Common myeloid progenitor, CD34-positive (primary cell): Measurements from ENCODE around the gene DCANP1.

Experiments used
- CTCF ChIA-PET: fragments of 350-600 bp; sonication (Branson Sonifier 250); formaldehyde crosslinking; loops from one replicate; lab custom pipeline; 2021; ENCODE audit warnings: antibody characterized with exemption; lab: Charles Lee
- POLR2A ChIA-PET: fragments of 350-600 bp; sonication (Branson Sonifier 250); formaldehyde crosslinking; loops from one replicate; lab custom pipeline; 2021; ENCODE audit warnings: antibody characterized with exemption; lab: Charles Lee
- DNase-seq, 3 donors: peaks; one replicate each; pipeline versions ENCODE4 v3.0.0 to v3.0.0-alpha.2; 2013
- H3K27ac ChIP-seq, 2 experiments: 1 replicate in 1 of 2; 2 replicates in 1 of 2; pipeline ENCODE4 v1.7.0; 2013; ENCODE audit warnings: inconsistent platforms in 2 of 2, low read length in 2 of 2, mild to moderate bottlenecking in 2 of 2, low read depth in 1 of 2, moderate library complexity in 1 of 2; ENCODE audit not compliant: severe bottlenecking in 2 of 2, insufficient read depth in 1 of 2, poor library complexity in 1 of 2
- H3K27me3 ChIP-seq, 5 experiments: replicated peaks in 2 of 5; 1 replicate in 3 of 5; 2 replicates in 2 of 5; pipeline versions ENCODE4 v1.6.1 to v1.7.0; 2013; ENCODE audit warnings: low read length in 4 of 5, mild to moderate bottlenecking in 2 of 5, moderate library complexity in 2 of 5, inconsistent platforms in 1 of 5; ENCODE audit not compliant: insufficient read depth in 5 of 5, control insufficient read depth in 4 of 5
- H3K36me3 ChIP-seq, 4 experiments: 1 replicate in 2 of 4; 2 replicates in 2 of 4; pipeline versions ENCODE4 v1.6.1 to v1.7.0; 2013; ENCODE audit warnings: low read length in 3 of 4, control low read depth in 1 of 4, mild to moderate bottlenecking in 1 of 4; ENCODE audit not compliant: control insufficient read depth in 4 of 4, insufficient read depth in 4 of 4
- H3K4me1 ChIP-seq, 4 experiments: 1 replicate in 3 of 4; 2 replicates in 1 of 4; pipeline versions ENCODE4 v1.6.1 to v1.7.1; 2013; ENCODE audit warnings: low read length in 3 of 4, mild to moderate bottlenecking in 3 of 4, control low read depth in 1 of 4, inconsistent platforms in 1 of 4, moderate library complexity in 1 of 4; ENCODE audit not compliant: control insufficient read depth in 4 of 4, insufficient read depth in 4 of 4; ENCODE audit errors: control extremely low read depth in 1 of 4
- H3K4me3 ChIP-seq, 7 experiments: 1 replicate in 4 of 7; 2 replicates in 3 of 7; pipeline versions ENCODE4 v1.5.1 to v1.7.0; 2013; ENCODE audit warnings: mild to moderate bottlenecking in 7 of 7, low read length in 6 of 7, moderate library complexity in 6 of 7, inconsistent platforms in 2 of 7, low read depth in 2 of 7, control low read depth in 1 of 7; ENCODE audit not compliant: insufficient read depth in 4 of 7, control insufficient read depth in 1 of 7; ENCODE audit errors: extremely low read depth in 1 of 7
- H3K9me3 ChIP-seq, 5 experiments: 1 replicate in 4 of 5; 2 replicates in 1 of 5; pipeline versions ENCODE4 v1.6.1 to v1.7.1; 2013; ENCODE audit warnings: low read length in 4 of 5, mild to moderate bottlenecking in 2 of 5, inconsistent platforms in 1 of 5, low read depth in 1 of 5, moderate library complexity in 1 of 5; ENCODE audit not compliant: control insufficient read depth in 4 of 5, insufficient read depth in 2 of 5; ENCODE audit errors: control extremely low read depth in 1 of 5
- whole genome bisulfite sequencing: methylation state at CpG from one replicate; pipeline ENCODE4 v1.1.5; 2013; ENCODE audit not compliant: insufficient coverage; 5-methylcytosine and 5-hydroxymethylcytosine counted together

The DCANP1 gene

DNA sequence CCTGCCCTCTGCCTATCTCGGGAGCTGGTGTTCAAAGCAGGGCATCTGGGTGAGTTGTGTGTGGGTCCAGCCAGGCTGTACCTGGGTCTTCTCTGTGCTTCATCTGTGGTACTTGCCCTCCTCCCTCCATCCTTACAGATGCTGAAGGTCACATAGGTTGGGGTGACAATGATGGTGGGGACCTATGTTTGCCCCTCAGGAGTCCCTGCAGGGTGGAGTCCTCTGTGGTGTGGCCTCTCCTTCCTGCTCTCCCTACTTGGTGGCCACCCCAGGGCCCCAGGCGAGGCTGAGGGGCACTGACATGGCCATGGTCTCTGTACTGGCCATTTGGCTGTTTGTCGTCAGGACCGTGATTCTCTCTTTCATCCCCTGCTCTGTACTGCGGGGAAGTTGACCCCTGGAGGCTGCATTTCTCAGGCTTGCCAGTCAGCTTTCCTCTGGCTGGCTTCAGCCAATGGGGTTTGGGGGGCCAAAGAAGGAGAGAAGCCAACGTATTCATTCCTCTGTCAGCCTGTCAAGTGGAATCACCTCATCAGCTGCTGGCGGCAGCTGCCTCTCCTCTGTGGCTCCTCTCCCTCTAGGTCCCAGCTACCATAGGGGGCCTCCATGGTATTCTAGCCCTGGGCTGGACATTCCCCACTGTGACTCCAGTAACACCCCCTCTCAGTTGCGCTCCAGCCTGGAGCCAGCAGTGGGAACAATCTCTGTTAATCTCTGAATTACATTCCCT lies 4.6 kb downstream of the DCANP1 start:
- 80% methylated on average over 7 of the region's 8 CpGs for WGBS
- Histone ChIP-seq H3K36me3 (no peaks in the 10 kb centered on the region), H3K4me3 (no peak overlapping the region), H3K27me3 (no peaks in the 10 kb centered on the region), H3K27ac (no peak overlapping the region), H3K4me1 (peaks cover 3 to 93% (median 66%) of the 10 kb centered on the region in 4 experiments), H3K9me3 (no peaks in the 10 kb centered on the region)
- CTCF ChIA-PET: interaction anchor here (0.8 to 17.8 kb wide), 5 partner anchors 11 to 108 kb away, joined by 3 to 307 read pairs (median 16); partner anchors contain the start of gene TIFAB
- DNase-seq: no peak
- POLR2A ChIA-PET: no interaction called here

DNA sequence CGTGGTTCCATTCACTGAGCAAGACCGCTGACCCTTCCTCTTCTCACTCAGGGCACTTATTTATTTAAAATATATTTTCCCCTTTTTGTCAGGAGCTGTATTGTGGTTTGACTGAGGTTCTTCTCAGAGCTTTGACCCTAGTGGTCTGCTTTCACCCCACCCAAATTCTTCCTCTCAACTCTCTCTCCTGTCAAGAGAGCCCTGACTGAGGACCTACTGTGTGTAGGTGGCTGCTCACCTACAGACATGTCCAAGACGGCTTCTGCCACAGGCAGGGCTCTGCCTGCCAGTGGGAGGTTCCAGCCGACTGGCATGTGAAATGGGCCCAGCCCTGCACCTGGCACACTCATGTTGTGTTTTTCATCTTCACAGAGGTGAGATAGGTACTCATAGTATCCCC lies 5.2 kb downstream of the DCANP1 start:
- no peaks in the 10 kb centered on the region for H3K9me3 ChIP-seq
- WGBS: 94% methylated on average over 2 of the region's 4 CpGs
- CTCF ChIA-PET: interaction anchor here (0.8 to 17.8 kb wide), 7 partner anchors 11 to 124 kb away, joined by 3 to 307 read pairs (median 6); partner anchors contain the start of gene TIFAB
- H3K27me3 ChIP-seq: no peaks in the 10 kb centered on the region
- peak overlapping the region; percentile 10 to 12 for H3K27ac ChIP-seq
- no peaks in the 10 kb centered on the region for H3K36me3 ChIP-seq
- no peak overlapping the region for H3K4me3 ChIP-seq
- POLR2A ChIA-PET: no interaction called here
- H3K4me1 ChIP-seq: peaks cover 3 to 95% (median 71%) of the 10 kb centered on the region in 4 experiments
- no peak for DNase-seq

DNA sequence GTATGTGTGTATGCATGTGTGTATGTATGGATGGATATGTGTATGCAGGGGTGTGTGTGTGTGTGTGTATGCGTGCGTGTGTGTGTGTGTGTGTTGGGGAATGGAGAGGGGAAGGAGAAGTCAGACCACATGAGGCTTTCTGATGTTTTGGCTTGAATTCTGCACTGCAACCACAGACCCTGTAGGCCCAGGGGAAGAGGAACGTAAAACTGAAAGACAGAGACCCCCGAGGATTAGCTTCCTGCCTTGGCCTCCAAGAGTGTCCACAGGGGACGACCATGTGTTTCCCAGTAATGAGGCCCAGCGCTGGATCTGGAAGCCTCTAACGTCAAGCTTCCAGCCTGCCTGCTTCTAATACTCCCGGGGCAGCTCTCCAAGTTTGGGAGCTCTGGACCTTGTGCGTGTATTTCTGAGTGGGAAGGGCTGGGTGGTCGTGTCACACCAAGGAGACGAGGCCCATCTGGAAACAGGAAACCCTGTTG lies 5.8 kb downstream of the DCANP1 start:
- no peaks in the 10 kb centered on the region for H3K27me3 ChIP-seq
- H3K27ac ChIP-seq: peak overlapping the region in 1 of 2 experiments; percentile 12
- H3K4me3 ChIP-seq: no peak overlapping the region
- WGBS: 25% methylated on average over 10 of the region's 11 CpGs
- H3K36me3 ChIP-seq: no peaks in the 10 kb centered on the region
- POLR2A ChIA-PET: interaction anchor here (0.5 to 0.7 kb wide), 2 partner anchors 81 to 101 kb away, joined by 3 to 5 read pairs; no protein-coding TSS in a partner anchor
- H3K9me3 ChIP-seq: no peaks in the 10 kb centered on the region
- peak; percentile 38 to 86 (median 81) for DNase-seq
- H3K4me1 ChIP-seq: peaks cover 5 to 95% (median 72%) of the 10 kb centered on the region in 4 experiments
- CTCF ChIA-PET: interaction anchor here (0.8 to 17.8 kb wide), 8 partner anchors 10 to 124 kb away, joined by 3 to 307 read pairs (median 6); partner anchors contain the start of gene TIFAB

DNA sequence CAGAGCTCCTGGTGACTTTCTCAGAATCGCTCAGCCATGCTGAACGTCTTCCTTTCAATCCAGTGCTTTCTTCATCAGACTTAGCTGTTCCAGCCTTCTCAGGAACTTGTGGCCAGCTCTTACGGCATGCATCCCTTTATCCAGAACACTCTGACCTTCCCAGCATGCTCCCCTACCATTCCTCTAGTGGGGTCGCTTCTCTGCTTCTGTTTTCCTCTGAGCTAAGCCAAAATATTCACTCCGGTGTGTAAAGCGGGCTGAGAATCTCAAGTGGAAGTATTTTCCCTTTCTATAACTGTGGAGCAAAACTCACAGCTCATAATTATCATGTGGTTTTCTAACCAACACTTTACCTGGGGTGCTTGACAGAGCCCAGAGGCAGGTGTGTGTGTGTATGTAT lies 6.2 kb downstream of the DCANP1 start:
- Histone ChIP-seq H3K9me3 (no peaks in the 10 kb centered on the region), H3K36me3 (no peaks in the 10 kb centered on the region), H3K27me3 (no peaks in the 10 kb centered on the region), H3K27ac (peak overlapping the region in 1 of 2 experiments; percentile 12), H3K4me1 (peaks cover 8 to 95% (median 70%) of the 10 kb centered on the region in 4 experiments), H3K4me3 (no peak overlapping the region)
- CTCF ChIA-PET: interaction anchor here (0.9 to 17.8 kb wide), 8 partner anchors 10 to 125 kb away, joined by 3 to 307 read pairs (median 6); partner anchors contain the start of gene TIFAB
- POLR2A ChIA-PET: interaction anchor here (0.5 to 0.7 kb wide), 2 partner anchors 80 to 100 kb away, joined by 3 to 5 read pairs; no protein-coding TSS in a partner anchor
- DNase-seq: no peak
- 82% methylated on average over 4 of the region's 6 CpGs for WGBS

DNA sequence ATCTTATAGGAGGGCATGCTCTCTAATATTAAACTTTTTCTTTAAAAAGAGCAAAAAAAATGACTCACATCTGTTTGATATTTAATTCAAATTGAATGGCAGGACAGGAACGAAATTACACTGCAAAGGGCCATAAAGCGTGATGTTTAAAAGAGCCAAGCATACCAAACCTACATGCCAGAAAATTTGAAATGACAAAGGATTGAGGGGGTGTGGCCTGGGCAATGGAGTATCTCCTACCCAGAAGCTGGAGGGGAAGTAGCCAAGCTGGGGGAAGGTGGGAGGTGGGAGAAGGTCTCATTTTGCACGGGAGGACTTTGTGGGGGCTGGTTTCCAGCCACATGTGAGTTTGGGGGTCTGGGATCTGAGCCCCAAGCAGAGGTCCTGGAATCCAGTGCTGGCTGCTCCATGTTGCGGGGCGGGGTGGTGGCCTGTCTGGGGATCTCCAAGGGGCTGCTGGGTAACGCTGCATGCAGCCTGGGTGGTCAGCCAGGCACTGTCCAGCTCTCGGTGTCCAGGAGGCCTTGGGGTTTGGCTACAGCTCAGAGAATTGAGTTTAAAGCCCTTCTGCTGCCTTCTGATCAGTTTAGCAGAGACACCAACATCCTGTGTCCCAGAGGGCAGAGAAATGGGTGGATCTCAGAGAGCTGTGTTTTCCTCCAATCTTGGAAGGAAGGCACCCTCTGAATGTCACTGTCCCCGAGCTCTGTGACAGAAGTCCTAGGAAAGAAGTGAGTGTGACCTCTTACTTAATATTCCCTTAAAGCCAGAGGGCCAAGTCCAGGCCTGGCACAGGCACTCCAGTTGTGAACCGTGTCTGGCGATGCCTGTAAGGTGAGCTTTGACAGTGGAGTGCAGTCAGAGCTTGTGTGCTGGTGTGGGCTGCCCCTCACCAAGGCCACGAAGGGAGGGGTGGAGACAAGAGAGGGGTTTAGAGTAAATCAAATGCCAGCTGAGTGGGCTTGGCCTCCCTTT lies 7.6 kb downstream of the DCANP1 start:
- 81% methylated on average over 7 of the region's 11 CpGs for WGBS
- Histone ChIP-seq H3K27ac (no peak overlapping the region), H3K4me1 (peaks cover 8 to 95% (median 69%) of the 10 kb centered on the region in 4 experiments), H3K4me3 (no peak overlapping the region), H3K9me3 (no peaks in the 10 kb centered on the region), H3K27me3 (no peaks in the 10 kb centered on the region), H3K36me3 (no peaks in the 10 kb centered on the region)
- POLR2A ChIA-PET: no interaction called here
- no peak for DNase-seq
- CTCF ChIA-PET: interaction anchor here (0.9 to 17.8 kb wide), 11 partner anchors 7 to 127 kb away, joined by 3 to 307 read pairs (median 5); partner anchors contain the start of genes DCANP1 and TIFAB

DNA sequence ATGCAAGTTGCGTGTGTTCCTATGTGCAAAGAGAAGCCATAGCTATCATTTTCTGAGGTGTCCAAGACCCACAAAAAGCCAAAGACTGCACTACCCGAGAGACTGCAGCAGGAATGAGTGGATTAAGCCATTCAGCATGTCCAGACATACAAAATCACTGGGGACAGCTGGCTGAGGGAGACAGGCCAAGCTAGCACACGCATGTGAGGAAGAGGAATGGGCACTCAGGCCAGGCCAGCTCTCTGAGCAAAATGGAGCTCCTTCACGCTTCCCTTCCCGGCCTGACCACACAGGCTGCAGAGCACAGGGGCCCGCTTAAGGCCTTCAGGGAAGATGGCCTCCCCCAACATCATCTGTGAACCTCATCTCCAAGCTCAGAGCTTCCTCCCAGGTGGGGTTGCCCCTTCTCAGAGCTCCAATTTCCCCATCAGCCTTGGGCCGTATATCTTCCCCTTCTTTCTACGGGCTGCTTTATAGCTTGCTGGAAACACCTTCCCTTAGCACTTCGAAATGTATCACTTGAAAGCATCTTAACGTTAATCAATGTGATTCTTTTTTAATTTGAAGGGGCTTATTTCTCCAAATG lies 8.4 kb downstream of the DCANP1 start:
- POLR2A ChIA-PET: interaction anchor here (0.6 kb wide), 1 partner anchor 35 kb away, joined by 3 read pairs; no protein-coding TSS in a partner anchor
- no peaks in the 10 kb centered on the region for H3K27me3 ChIP-seq
- no peak overlapping the region for H3K27ac ChIP-seq
- no peaks in the 10 kb centered on the region for H3K36me3 ChIP-seq
- no peak overlapping the region for H3K4me3 ChIP-seq
- CTCF ChIA-PET: interaction anchor here (1.0 to 17.8 kb wide), 9 partner anchors 8 to 128 kb away, joined by 3 to 307 read pairs (median 4); partner anchors contain the start of genes DCANP1 and TIFAB
- H3K9me3 ChIP-seq: no peaks in the 10 kb centered on the region
- 90% methylated on average over 6 of the region's 10 CpGs for WGBS
- peaks cover 8 to 98% (median 74%) of the 10 kb centered on the region in 4 experiments for H3K4me1 ChIP-seq
- DNase-seq: peak in 1 of 3 donors; percentile 34
